Loucy (cell line): ENCODE results near the gene PLEKHB1.

Experiments
- H2AFZ ChIP-seq: fragments of 200-600 bp; sonication (generic); 2 replicates; pipeline ENCODE4 v1.6.0; 2016; ENCODE audit warnings: antibody characterized with exemption, mild to moderate bottlenecking, low read length, moderate library complexity
- H3F3A ChIP-seq: fragments of 200-600 bp; 2 replicates; pipeline ENCODE4 v1.6.0; 2016; ENCODE audit warnings: antibody characterized with exemption, low read depth, mild to moderate bottlenecking
- H3K27me3 ChIP-seq: fragments of 200-600 bp; sonication (generic); 2 replicates; pipeline ENCODE4 v1.6.1; 2014; ENCODE audit warnings: low read length, mild to moderate bottlenecking; ENCODE audit not compliant: insufficient read depth, poor library complexity, severe bottlenecking
- H3K36me3 ChIP-seq: fragments of 200-600 bp; sonication (generic); 2 replicates; pipeline ENCODE4 v1.6.1; 2016; ENCODE audit warnings: low read length; ENCODE audit not compliant: insufficient read depth
- H3K4me1 ChIP-seq: fragments of 200-600 bp; sonication (generic); 2 replicates; pipeline ENCODE4 v1.5.1; 2014; ENCODE audit warnings: low read length, mild to moderate bottlenecking; ENCODE audit not compliant: insufficient read depth, poor library complexity, severe bottlenecking
- H3K4me2 ChIP-seq: fragments of 200-600 bp; sonication (generic); 2 replicates; pipeline ENCODE4 v1.6.0; 2014; ENCODE audit warnings: antibody characterized with exemption, low read length, low read depth, mild to moderate bottlenecking; ENCODE audit not compliant: poor library complexity, severe bottlenecking
- H3K4me3 ChIP-seq: fragments of 200-600 bp; sonication (generic); 2 replicates; pipeline ENCODE4 v1.5.1; 2014; ENCODE audit warnings: low read length, mild to moderate bottlenecking, mixed read lengths; ENCODE audit not compliant: poor library complexity, severe bottlenecking
- H3K79me2 ChIP-seq: fragments of 200-600 bp; sonication (generic); 2 replicates; pipeline ENCODE4 v1.6.1; 2014; ENCODE audit warnings: low read length; ENCODE audit not compliant: insufficient read depth
- H3K9ac ChIP-seq: fragments of 200-600 bp; sonication (generic); 2 replicates; pipeline ENCODE4 v1.6.0; 2014; ENCODE audit warnings: mild to moderate bottlenecking, low read depth, low read length, moderate library complexity; ENCODE audit not compliant: poor library complexity, severe bottlenecking
- H3K9me2 ChIP-seq: fragments of 200-600 bp; sonication (generic); replicated peaks from 2 replicates; pipeline ENCODE4 v1.6.1; 2016; ENCODE audit warnings: low read depth, low read length, mixed read lengths
- H3K9me3 ChIP-seq: fragments of 200-600 bp; sonication (generic); 2 replicates; pipeline ENCODE4 v1.6.1; 2014; ENCODE audit warnings: mild to moderate bottlenecking, antibody characterized with exemption, low read length, low read depth; ENCODE audit not compliant: insufficient read depth
- H4K20me1 ChIP-seq: fragments of 200-600 bp; sonication (generic); 2 replicates; pipeline ENCODE4 v1.6.0; 2014; ENCODE audit warnings: antibody characterized with exemption, low read length, mild to moderate bottlenecking; ENCODE audit not compliant: insufficient read depth, poor library complexity, severe bottlenecking
- EZH2phosphoT487 ChIP-seq: fragments of 200-600 bp; IDR thresholded peaks from 2 replicates; pipeline ENCODE4 v1.6.1; 2018; ENCODE audit warnings: antibody characterized with exemption, mild to moderate bottlenecking, moderate library complexity, borderline replicate concordance
- TF ChIP-seq, protein P1 (sequence below): fragments of 200-600 bp; sonication (generic); conservative IDR thresholded peaks from 2 replicates; pipeline ENCODE4 v1.5.1; 2014; ENCODE audit warnings: mild to moderate bottlenecking, antibody characterized with exemption, low read length

The PLEKHB1 gene

DNA sequence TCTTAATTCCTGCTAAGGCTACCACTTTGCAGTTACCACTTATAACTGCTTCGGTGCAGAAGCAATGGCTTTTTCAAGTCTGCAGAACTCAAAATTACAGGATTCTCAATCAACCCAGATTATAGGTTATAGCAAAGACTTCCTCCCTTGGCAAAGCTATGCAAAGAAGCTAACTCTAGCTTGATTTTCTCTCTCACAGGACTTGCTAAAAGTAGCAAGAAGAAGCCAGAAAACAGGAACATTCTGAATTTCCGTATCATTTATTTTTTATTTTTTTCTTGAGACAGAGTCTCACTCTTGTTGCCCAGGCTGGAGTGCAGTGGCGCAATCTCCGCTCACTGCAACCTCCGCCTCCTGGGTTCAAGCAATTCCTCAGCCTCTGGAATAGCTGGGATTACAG lies 10.7 kb upstream of the PLEKHB1 start:
- H2AFZ ChIP-seq: no peak overlapping the region
- no peak overlapping the region for H3K4me2 ChIP-seq
- H3K36me3 ChIP-seq: no peaks in the 10 kb centered on the region
- TF ChIP-seq, protein P1, sequence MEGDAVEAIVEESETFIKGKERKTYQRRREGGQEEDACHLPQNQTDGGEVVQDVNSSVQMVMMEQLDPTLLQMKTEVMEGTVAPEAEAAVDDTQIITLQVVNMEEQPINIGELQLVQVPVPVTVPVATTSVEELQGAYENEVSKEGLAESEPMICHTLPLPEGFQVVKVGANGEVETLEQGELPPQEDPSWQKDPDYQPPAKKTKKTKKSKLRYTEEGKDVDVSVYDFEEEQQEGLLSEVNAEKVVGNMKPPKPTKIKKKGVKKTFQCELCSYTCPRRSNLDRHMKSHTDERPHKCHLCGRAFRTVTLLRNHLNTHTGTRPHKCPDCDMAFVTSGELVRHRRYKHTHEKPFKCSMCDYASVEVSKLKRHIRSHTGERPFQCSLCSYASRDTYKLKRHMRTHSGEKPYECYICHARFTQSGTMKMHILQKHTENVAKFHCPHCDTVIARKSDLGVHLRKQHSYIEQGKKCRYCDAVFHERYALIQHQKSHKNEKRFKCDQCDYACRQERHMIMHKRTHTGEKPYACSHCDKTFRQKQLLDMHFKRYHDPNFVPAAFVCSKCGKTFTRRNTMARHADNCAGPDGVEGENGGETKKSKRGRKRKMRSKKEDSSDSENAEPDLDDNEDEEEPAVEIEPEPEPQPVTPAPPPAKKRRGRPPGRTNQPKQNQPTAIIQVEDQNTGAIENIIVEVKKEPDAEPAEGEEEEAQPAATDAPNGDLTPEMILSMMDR: no peak
- TF ChIP-seq EZH2phosphoT487: no peak
- H3K9me2 ChIP-seq: no peaks in the 10 kb centered on the region
- no peaks in the 10 kb centered on the region for H3K27me3 ChIP-seq
- H3K79me2 ChIP-seq: no peaks in the 10 kb centered on the region
- peaks cover 7% of the 10 kb centered on the region for H3K4me1 ChIP-seq
- no peaks in the 10 kb centered on the region for H4K20me1 ChIP-seq
- no peaks in the 10 kb centered on the region for H3K9me3 ChIP-seq
- H3F3A ChIP-seq: no peaks in the 10 kb centered on the region
- no peak overlapping the region for H3K9ac ChIP-seq
- no peak overlapping the region for H3K4me3 ChIP-seq

DNA sequence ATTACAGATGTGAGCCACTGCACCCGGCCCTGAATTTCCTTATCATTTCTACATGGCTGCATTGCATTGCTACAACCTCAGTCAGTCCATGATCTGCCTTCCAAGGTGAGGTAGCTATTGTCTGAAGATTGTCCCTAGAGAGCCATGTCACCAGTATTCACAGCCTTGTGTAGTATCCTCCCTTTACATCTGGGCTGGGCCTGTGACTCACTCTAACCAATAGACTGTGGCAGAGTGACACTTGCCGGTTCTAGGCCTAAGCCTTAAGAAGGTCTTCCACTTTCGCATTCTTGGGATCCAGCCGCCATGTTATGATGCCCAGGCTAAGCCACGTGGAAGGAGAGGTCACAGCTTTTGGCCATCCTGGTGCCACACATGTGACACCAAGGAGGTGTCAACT lies 10.1 kb upstream of the PLEKHB1 start:
- no peaks in the 10 kb centered on the region for H3K9me2 ChIP-seq
- no peaks in the 10 kb centered on the region for H4K20me1 ChIP-seq
- no peak overlapping the region for H3K4me2 ChIP-seq
- TF ChIP-seq, protein P1: no peak
- no peak for TF ChIP-seq EZH2phosphoT487
- H3K4me1 ChIP-seq: peaks cover 7% of the 10 kb centered on the region
- peak overlapping the region; percentile 77; the same call in 1 of the 2 replicates for H2AFZ ChIP-seq
- H3K9ac ChIP-seq: no peak overlapping the region
- H3K36me3 ChIP-seq: no peaks in the 10 kb centered on the region
- no peak overlapping the region for H3K4me3 ChIP-seq
- H3K9me3 ChIP-seq: no peaks in the 10 kb centered on the region
- H3K27me3 ChIP-seq: no peaks in the 10 kb centered on the region
- no peaks in the 10 kb centered on the region for H3F3A ChIP-seq
- H3K79me2 ChIP-seq: no peaks in the 10 kb centered on the region

DNA sequence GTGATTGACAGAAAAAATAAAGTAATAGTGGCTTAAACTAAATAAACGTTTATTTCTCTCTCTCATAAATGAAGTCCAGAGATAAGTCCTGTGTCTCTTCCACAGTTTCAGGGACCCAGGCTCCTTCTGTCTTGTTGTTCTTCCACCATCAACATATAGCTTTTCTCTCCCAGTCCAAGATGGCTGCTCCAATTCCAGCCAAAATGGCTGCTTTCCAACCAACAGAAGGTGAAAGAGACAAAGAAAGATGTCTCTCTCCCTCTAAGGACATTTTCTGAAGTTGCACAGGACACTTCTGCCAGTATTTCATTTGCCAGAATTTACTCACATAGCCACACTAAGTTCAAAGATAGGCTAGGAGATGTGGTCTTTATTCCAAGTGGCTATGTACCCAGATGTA lies 9.4 kb upstream of the PLEKHB1 start:
- peak overlapping the region; percentile 77 for H2AFZ ChIP-seq
- H3K9me3 ChIP-seq: no peaks in the 10 kb centered on the region
- no peaks in the 10 kb centered on the region for H3K36me3 ChIP-seq
- H3K4me2 ChIP-seq: no peak overlapping the region
- no peak for TF ChIP-seq EZH2phosphoT487
- TF ChIP-seq, protein P1: no peak
- no peak overlapping the region for H3K9ac ChIP-seq
- no peaks in the 10 kb centered on the region for H3K79me2 ChIP-seq
- no peaks in the 10 kb centered on the region for H3K9me2 ChIP-seq
- peaks cover 7% of the 10 kb centered on the region for H3K4me1 ChIP-seq
- H3K4me3 ChIP-seq: no peak overlapping the region
- no peaks in the 10 kb centered on the region for H3F3A ChIP-seq
- H4K20me1 ChIP-seq: no peaks in the 10 kb centered on the region
- no peaks in the 10 kb centered on the region for H3K27me3 ChIP-seq
